ENCODE data around the gene MLC1.

MLC1 gene

DNA sequence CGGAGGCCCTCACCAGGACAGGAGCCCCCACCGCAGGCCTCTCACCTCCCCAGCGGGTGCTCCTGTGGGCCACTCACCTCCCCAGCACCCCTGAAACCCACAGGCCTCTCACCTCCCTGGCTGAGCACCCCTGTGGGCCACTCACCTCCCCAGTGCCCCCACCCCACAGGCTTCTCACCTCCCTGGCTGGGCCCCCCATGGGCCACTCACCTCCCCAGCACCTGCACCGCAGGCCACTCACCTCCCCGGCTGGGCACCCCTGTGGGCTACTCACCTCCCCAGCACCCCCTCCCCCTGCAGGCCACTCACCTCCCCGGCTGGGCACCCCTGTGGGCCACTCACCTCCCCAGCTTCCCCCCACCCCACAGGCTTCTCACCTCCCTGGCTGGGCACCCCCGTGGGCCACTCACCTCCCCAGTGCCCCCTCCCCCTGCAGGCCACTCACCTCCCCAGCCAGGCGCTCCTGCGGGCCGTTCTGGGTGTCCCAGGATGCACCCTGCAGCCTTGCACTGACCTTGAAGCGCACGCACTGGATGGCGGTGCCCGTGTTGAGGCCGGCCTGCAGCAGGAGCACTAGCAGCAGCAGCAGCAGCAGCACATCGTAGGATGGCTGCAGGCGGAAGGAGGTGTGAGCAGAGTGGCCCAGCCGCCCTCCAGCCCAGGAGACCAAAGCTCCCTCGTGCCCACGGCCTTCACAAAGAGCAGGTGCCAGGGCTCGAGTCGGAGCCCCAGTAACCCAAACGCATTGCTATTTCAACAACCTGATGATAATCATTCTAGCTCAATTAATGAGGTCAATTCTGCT, 21.4 kb downstream of the MLC1 start:
- Histone ChIP-seq H3K27me3 (ENCODE audit: insufficient read depth, low read length) (peaks cover 12% of the 10 kb centered on the region), H3K4me1 (ENCODE audit: control insufficient read depth, insufficient read depth, low read length, unreplicated experiment) (peaks cover 3% of the 10 kb centered on the region), H3K79me2 (ENCODE audit: control insufficient read depth, insufficient read depth, low read length, unreplicated experiment) (no peaks in the 10 kb centered on the region), H3K27ac (ENCODE audit: low read depth, low read length) (no peak overlapping the region), H2AFZ (ENCODE audit: low read length, unreplicated experiment) (no peak overlapping the region), H3K4me3 (ENCODE audit: low read depth, low read length) (no peak overlapping the region), H3K36me3 (ENCODE audit: insufficient read depth, low read length) (no peaks in the 10 kb centered on the region)

DNA sequence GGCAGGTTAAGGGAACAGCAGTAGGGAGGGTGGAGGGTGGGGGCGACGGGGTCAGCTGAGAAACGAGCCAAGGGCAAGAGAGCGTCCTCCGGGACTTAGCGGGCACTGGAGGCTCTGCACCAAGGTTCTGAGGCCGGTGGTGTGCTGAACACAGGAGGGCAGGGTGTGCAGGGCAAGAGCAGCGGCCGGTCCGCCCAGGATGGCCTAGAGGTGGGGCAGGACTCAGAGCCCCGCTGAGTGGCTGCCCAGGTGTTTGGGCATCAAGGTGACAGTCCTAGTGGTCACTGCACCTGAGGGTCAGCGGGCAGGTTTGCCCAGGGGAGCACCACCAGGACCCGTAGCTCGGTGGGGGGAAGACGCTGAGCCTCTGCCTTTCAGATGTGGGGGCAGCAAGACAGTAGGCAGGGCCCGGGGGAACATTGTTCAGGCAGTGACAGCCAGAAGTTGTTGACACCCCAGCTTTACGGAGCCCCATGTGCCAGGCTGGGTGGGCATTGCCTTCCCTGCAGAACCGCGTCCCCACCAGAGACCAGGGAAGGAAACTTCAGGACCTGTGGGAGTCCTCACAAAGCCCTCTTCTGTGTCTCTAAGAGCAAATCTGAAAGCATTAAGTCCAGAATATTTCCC, 22.6 kb downstream of the MLC1 start:
- no peaks in the 10 kb centered on the region for H3K79me2 ChIP-seq (ENCODE audit: control insufficient read depth, insufficient read depth, low read length, unreplicated experiment)

GRCh38 chr22:50061824-50062355, 23.3 kb downstream of the MLC1 start:
- Histone ChIP-seq H3K4me3 (ENCODE audit: low read depth, low read length) (no peak overlapping the region), H3K4me1 (ENCODE audit: control insufficient read depth, insufficient read depth, low read length, unreplicated experiment) (peaks cover 5% of the 10 kb centered on the region), H3K27me3 (ENCODE audit: insufficient read depth, low read length) (peaks cover 16% of the 10 kb centered on the region), H3K27ac (ENCODE audit: low read depth, low read length) (no peak overlapping the region), H3K79me2 (ENCODE audit: control insufficient read depth, insufficient read depth, low read length, unreplicated experiment) (no peaks in the 10 kb centered on the region), H2AFZ (ENCODE audit: low read length, unreplicated experiment) (no peak overlapping the region), H3K36me3 (ENCODE audit: insufficient read depth, low read length) (no peaks in the 10 kb centered on the region)

More for the DNA sequence above, 22.6 kb downstream of the MLC1 start:
- Histone ChIP-seq H3K4me3 (ENCODE audit: low read depth, low read length) (no peak overlapping the region), H3K4me1 (ENCODE audit: control insufficient read depth, insufficient read depth, low read length, unreplicated experiment) (peaks cover 5% of the 10 kb centered on the region), H3K36me3 (ENCODE audit: insufficient read depth, low read length) (no peaks in the 10 kb centered on the region), H2AFZ (ENCODE audit: low read length, unreplicated experiment) (no peak overlapping the region), H3K27ac (ENCODE audit: low read depth, low read length) (no peak overlapping the region), H3K27me3 (ENCODE audit: insufficient read depth, low read length) (peaks cover 16% of the 10 kb centered on the region)

GRCh38 chr22:50061141-50061823, 23.9 kb downstream of the MLC1 start:
- H3K4me1 ChIP-seq (ENCODE audit: control insufficient read depth, insufficient read depth, low read length, unreplicated experiment), result peaks cover 5% of the 10 kb centered on the region
- H3K4me3 ChIP-seq (ENCODE audit: low read depth, low read length), result no peak overlapping the region
- H2AFZ ChIP-seq (ENCODE audit: low read length, unreplicated experiment), result no peak overlapping the region
- H3K79me2 ChIP-seq (ENCODE audit: control insufficient read depth, insufficient read depth, low read length, unreplicated experiment), result no peaks in the 10 kb centered on the region
- H3K27ac ChIP-seq (ENCODE audit: low read depth, low read length), result no peak overlapping the region
- no peaks in the 10 kb centered on the region for H3K36me3 ChIP-seq (ENCODE audit: insufficient read depth, low read length)
- peaks cover 16% of the 10 kb centered on the region for H3K27me3 ChIP-seq (ENCODE audit: insufficient read depth, low read length)

DNA sequence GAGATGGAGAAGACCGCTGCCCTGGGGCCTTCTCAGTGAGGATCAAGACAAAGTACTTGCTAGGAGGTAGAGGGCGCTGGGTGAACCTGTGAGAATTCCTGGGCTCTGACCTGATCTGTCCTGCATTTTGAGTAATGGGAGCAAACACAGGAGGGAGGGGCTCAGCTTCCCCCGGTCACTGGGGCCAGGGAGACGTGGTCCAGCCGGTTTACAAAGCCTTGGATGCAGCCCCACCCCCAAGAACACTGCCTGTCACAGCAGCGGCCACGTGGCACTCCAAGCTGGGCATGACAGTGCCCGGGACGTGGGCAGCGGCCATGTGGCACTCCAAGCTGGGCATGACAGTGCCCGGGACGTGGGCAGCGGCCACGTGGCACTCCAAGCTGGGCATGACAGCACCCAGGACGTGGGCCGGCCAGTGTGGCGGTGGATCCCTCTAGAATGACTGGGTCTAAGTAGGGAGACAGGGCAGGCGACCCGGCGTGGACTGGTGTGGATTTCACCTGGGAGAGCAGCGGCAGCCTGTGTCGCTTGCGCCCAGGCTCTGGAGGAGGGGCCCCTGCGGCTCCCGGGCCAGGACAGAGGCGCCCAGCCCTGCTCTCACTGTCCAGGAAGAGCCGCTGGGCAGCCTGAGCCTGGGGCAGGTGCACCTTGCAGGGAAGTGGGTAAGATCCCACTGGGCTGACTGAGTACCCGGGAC, 24.6 kb downstream of the MLC1 start:
- Histone ChIP-seq H3K4me3 (ENCODE audit: low read depth, low read length) (no peak overlapping the region), H2AFZ (ENCODE audit: low read length, unreplicated experiment) (no peak overlapping the region), H3K4me1 (ENCODE audit: control insufficient read depth, insufficient read depth, low read length, unreplicated experiment) (peaks cover 5% of the 10 kb centered on the region), H3K27ac (ENCODE audit: low read depth, low read length) (no peak overlapping the region), H3K27me3 (ENCODE audit: insufficient read depth, low read length) (peaks cover 16% of the 10 kb centered on the region), H3K36me3 (ENCODE audit: insufficient read depth, low read length) (no peaks in the 10 kb centered on the region), H3K79me2 (ENCODE audit: control insufficient read depth, insufficient read depth, low read length, unreplicated experiment) (no peaks in the 10 kb centered on the region)

DNA sequence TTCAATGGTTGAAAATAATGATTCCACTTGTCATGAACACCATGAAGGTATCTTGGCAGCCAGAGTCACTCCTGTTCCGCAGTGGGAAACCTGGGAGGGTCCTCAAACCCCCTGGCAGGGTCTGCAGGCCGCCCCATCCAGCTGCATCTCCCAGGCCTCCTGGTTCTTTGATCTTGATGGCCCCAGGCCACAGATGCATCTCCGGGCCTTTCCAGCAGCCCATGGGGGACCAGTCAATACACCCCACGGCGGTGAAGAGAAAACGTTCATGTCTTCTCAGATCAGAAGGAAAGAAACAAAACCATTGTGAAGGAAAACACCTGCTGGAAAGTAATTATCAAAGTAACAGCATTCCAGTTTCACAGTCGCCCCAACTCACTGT, 25.4 kb downstream of the MLC1 start:
- peaks cover 5% of the 10 kb centered on the region for H3K4me1 ChIP-seq (ENCODE audit: control insufficient read depth, insufficient read depth, low read length, unreplicated experiment)
- H3K27me3 ChIP-seq (ENCODE audit: insufficient read depth, low read length), result peaks cover 16% of the 10 kb centered on the region
- no peak overlapping the region for H3K4me3 ChIP-seq (ENCODE audit: low read depth, low read length)
- H3K79me2 ChIP-seq (ENCODE audit: control insufficient read depth, insufficient read depth, low read length, unreplicated experiment), result no peaks in the 10 kb centered on the region
- H3K36me3 ChIP-seq (ENCODE audit: insufficient read depth, low read length), result no peaks in the 10 kb centered on the region
- H3K27ac ChIP-seq (ENCODE audit: low read depth, low read length), result no peak overlapping the region
- no peak overlapping the region for H2AFZ ChIP-seq (ENCODE audit: low read length, unreplicated experiment)

GRCh38 chr22:50058906-50059880, 26.0 kb downstream of the MLC1 start:
- Histone ChIP-seq H3K4me3 (ENCODE audit: low read depth, low read length) (no peak overlapping the region), H3K36me3 (ENCODE audit: insufficient read depth, low read length) (no peaks in the 10 kb centered on the region)

DNA sequence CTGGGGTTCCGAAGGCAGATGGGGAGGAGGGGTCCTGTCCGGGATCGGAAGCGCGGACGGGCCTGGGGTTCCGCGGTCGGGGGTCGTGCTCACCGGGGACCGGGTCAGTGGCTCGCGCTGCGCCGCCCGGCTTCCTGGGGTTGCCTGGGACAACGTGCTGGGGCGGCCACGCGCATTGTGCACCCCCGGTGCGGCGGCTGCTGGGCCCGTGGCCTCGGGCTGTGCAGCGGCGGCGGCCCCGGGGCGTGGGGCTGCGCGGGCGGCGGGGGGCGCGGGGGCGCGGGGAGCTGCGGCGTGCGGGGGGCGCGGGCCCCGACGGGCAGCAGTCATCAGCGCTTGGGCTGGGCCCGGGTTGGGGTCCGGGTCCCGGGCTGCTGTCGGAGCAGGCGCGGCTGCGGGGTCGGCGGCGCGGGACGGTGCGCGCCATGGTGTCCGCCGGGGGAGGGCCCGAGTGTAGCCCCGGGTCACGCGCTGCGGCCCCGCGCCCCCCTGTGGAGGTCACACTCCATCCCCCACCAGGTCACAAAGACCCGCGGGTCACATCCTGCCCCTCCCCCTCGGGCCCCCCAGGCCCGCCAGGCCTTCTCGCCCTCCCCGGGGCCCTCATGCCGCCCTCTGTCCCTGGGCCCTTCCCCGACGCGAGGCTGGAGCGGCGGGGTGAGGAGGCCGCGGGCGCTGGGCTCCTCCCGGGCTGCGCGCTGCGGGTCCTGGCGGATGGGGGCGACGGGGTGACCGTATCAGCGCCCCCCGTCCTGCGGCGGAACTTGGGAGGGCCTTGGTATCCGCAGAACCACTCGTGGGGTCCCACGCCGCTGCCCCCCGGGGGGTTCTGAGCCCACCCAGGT, 26.9 kb downstream of the MLC1 start, which contains the start of gene TTLL8:
TSS of gene TTLL8 (minus strand) at position 238 of the 845 bp plus-strand sequence.
- Histone ChIP-seq H3K27me3 (ENCODE audit: insufficient read depth, low read length) (peaks cover 16% of the 10 kb centered on the region), H3K4me3 (ENCODE audit: low read depth, low read length) (no peak within 1 kb of the TSS), H3K79me2 (ENCODE audit: control insufficient read depth, insufficient read depth, low read length, unreplicated experiment) (no peaks in the 10 kb centered on the region), H3K36me3 (ENCODE audit: insufficient read depth, low read length) (no peaks in the 10 kb centered on the region), H3K27ac (ENCODE audit: low read depth, low read length) (no peak within 1 kb of the TSS), H3K4me1 (ENCODE audit: control insufficient read depth, insufficient read depth, low read length, unreplicated experiment) (peaks cover 5% of the 10 kb centered on the region), H2AFZ (ENCODE audit: low read length, unreplicated experiment) (no peak within 1 kb of the TSS)

More at GRCh38 chr22:50058906-50059880, 26.0 kb downstream of the MLC1 start:
- Histone ChIP-seq H3K4me1 (ENCODE audit: control insufficient read depth, insufficient read depth, low read length, unreplicated experiment) (peaks cover 5% of the 10 kb centered on the region), H2AFZ (ENCODE audit: low read length, unreplicated experiment) (no peak overlapping the region), H3K27ac (ENCODE audit: low read depth, low read length) (no peak overlapping the region), H3K79me2 (ENCODE audit: control insufficient read depth, insufficient read depth, low read length, unreplicated experiment) (no peaks in the 10 kb centered on the region), H3K27me3 (ENCODE audit: insufficient read depth, low read length) (peaks cover 16% of the 10 kb centered on the region)
